Choroid plexus epithelial cell (primary cell): ENCODE data around the gene ARFGAP1.

Experiments
- DNase-seq: peaks from one replicate; pipeline ENCODE4 v3.0.0-alpha.2; 2010; ENCODE audit warnings: low read depth
- H3K4me3 ChIP-seq: 2 replicates; pipeline ENCODE4 v1.5.1; 2011; ENCODE audit warnings: low read depth, mild to moderate bottlenecking, control low read depth, low read length, moderate library complexity
- TF ChIP-seq, protein P1 (sequence below): conservative IDR thresholded peaks from 2 replicates; pipeline ENCODE4 v1.5.1; 2011; ENCODE audit warnings: low read depth, mild to moderate bottlenecking, control low read depth, inconsistent platforms, low read length, moderate library complexity

The ARFGAP1 gene

GRCh38 chr20:63227260-63227659 is 45.4 kb upstream of the ARFGAP1 start:
- no peak for DNase-seq
- H3K4me3 ChIP-seq: no peak overlapping the region
- TF ChIP-seq, protein P1, sequence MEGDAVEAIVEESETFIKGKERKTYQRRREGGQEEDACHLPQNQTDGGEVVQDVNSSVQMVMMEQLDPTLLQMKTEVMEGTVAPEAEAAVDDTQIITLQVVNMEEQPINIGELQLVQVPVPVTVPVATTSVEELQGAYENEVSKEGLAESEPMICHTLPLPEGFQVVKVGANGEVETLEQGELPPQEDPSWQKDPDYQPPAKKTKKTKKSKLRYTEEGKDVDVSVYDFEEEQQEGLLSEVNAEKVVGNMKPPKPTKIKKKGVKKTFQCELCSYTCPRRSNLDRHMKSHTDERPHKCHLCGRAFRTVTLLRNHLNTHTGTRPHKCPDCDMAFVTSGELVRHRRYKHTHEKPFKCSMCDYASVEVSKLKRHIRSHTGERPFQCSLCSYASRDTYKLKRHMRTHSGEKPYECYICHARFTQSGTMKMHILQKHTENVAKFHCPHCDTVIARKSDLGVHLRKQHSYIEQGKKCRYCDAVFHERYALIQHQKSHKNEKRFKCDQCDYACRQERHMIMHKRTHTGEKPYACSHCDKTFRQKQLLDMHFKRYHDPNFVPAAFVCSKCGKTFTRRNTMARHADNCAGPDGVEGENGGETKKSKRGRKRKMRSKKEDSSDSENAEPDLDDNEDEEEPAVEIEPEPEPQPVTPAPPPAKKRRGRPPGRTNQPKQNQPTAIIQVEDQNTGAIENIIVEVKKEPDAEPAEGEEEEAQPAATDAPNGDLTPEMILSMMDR: no peak

GRCh38 chr20:63228806-63229205 is 43.8 kb upstream of the ARFGAP1 start:
- H3K4me3 ChIP-seq: no peak overlapping the region
- no peak for DNase-seq
- TF ChIP-seq, protein P1: no peak

DNA sequence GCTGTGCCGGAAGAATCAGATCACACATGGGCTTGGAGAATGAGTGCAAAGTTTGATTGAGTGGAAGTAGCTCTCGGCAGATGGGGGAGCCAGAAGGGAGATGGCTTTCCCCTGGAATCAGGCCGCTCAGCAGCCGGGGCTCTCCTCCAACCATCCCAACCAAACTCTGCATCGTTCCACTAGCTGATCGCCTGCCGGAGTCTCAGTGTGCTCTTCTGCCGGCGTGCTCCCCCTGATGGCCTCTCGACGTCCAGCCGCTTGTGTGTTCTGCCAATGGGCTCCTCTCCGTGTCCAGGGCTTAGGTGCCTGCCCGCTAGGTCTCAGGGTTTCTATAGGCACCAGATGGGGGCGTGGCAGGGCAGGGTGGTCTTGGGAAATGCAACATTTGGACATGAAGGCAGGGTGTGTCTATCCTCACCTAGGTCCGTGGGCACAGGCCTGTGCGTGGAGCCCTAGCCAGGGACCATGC is 41.8 kb upstream of the ARFGAP1 start:
- TF ChIP-seq, protein P1: peak; percentile 81
- DNase-seq: peak; percentile 81
- H3K4me3 ChIP-seq: no peak overlapping the region

- DNase-seq: peak; percentile 80
- TF ChIP-seq, protein P1: no peak
- no peak overlapping the region for H3K4me3 ChIP-seq
Measured at GRCh38 chr20:63232235-63233060, 40.2 kb upstream of the ARFGAP1 start.

GRCh38 chr20:63233061-63233344 is 39.6 kb upstream of the ARFGAP1 start:
- DNase-seq: no peak
- H3K4me3 ChIP-seq: no peak overlapping the region
- TF ChIP-seq, protein P1: no peak

- no peak overlapping the region for H3K4me3 ChIP-seq
- TF ChIP-seq, protein P1: no peak
- no peak for DNase-seq
Measured at GRCh38 chr20:63233924-63234323, 38.7 kb upstream of the ARFGAP1 start.
